ENCODE measurements around the gene MAST4.

Gene MAST4

DNA sequence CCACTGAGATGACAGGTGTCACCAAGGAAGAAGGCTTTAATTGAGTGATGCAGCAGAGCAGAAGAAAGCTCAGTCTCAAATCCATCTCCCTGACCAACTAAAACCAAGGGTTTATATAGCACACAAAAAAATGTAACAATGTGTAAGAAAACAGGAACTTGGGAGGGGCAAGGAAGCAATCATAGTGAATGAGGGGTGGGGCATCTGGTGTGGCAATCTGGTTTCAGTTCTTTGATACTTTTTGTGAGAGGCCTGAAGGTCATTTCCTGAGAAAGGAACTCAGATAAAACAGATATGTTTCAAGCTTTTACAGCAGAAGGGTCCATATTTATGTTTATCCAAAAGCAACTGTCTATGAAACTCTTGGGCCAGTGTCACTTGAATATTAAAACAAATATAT lies 580.7 kb downstream of the MAST4 start:
- Histone ChIP-seq H3K4me1 (ENCODE audit: control insufficient read depth, low read length) (peaks cover 8% of the 10 kb centered on the region; the same call in 1 of the 2 replicates), H3K27me3 (ENCODE audit: control insufficient read depth, low read length) (no peaks in the 10 kb centered on the region), H3F3A (ENCODE audit: control insufficient read depth, insufficient read depth) (0 out of 2 replicates have a peak, but pooled peaks cover 3% of the 10 kb centered on the region), H3K9me2 (replicated peaks; ENCODE audit: control insufficient read depth, low read length) (no peaks in the 10 kb centered on the region), H3K4me3 (ENCODE audit: low read length) (no peak overlapping the region), H3K9me3 (ENCODE audit: control insufficient read depth, insufficient read depth, low read length) (peaks cover 29% of the 10 kb centered on the region), H3K36me3 (ENCODE audit: control insufficient read depth, low read length) (peaks cover 46% of the 10 kb centered on the region), H3K27ac (ENCODE audit: low read depth, low read length) (no peak overlapping the region), H3K4me2 (ENCODE audit: low read length) (no peak overlapping the region), H3K79me2 (ENCODE audit: control insufficient read depth, low read length) (peaks cover 13% of the 10 kb centered on the region), H4K20me1 (ENCODE audit: control insufficient read depth, insufficient read depth, low read depth, low read length) (no peaks in the 10 kb centered on the region)
- no peak for TF ChIP-seq EZH2phosphoT487 (IDR thresholded peaks at IDR 0.05; ENCODE audit: borderline replicate concordance, low read length)
- TF ChIP-seq, protein P1, sequence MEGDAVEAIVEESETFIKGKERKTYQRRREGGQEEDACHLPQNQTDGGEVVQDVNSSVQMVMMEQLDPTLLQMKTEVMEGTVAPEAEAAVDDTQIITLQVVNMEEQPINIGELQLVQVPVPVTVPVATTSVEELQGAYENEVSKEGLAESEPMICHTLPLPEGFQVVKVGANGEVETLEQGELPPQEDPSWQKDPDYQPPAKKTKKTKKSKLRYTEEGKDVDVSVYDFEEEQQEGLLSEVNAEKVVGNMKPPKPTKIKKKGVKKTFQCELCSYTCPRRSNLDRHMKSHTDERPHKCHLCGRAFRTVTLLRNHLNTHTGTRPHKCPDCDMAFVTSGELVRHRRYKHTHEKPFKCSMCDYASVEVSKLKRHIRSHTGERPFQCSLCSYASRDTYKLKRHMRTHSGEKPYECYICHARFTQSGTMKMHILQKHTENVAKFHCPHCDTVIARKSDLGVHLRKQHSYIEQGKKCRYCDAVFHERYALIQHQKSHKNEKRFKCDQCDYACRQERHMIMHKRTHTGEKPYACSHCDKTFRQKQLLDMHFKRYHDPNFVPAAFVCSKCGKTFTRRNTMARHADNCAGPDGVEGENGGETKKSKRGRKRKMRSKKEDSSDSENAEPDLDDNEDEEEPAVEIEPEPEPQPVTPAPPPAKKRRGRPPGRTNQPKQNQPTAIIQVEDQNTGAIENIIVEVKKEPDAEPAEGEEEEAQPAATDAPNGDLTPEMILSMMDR (IDR thresholded peaks at IDR 0.05; ENCODE audit: low read depth, low read length, poor library complexity, severe bottlenecking) = no peak

DNA sequence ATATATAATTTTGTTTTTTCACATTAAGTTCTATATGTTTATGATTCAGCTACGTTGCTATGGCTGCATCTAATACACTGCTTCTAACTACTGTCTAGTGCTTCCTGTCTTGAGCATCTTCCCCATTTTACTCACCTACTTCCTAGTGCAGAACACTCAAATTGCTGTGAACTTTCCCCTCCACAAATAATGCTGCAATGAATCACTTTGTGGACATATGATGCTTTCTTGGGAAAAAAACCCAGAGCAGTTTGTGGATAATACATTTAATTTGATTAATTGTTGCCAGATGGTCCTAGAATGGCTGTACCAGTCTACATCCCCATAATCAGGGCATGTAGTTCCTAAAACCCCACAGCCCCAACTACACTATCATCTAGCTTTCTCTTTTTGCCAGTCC lies 581.9 kb downstream of the MAST4 start:
- Histone ChIP-seq H3K9me2 (replicated peaks; ENCODE audit: control insufficient read depth, low read length) (no peaks in the 10 kb centered on the region), H3K27ac (ENCODE audit: low read depth, low read length) (no peak overlapping the region), H4K20me1 (ENCODE audit: control insufficient read depth, insufficient read depth, low read depth, low read length) (no peaks in the 10 kb centered on the region), H3K27me3 (ENCODE audit: control insufficient read depth, low read length) (no peaks in the 10 kb centered on the region), H3K9me3 (ENCODE audit: control insufficient read depth, insufficient read depth, low read length) (peaks cover 29% of the 10 kb centered on the region), H3K79me2 (ENCODE audit: control insufficient read depth, low read length) (peaks cover 22% of the 10 kb centered on the region), H3F3A (ENCODE audit: control insufficient read depth, insufficient read depth) (0 out of 2 replicates have a peak, but pooled peaks cover 3% of the 10 kb centered on the region), H3K36me3 (ENCODE audit: control insufficient read depth, low read length) (peaks cover 58% of the 10 kb centered on the region), H3K4me2 (ENCODE audit: low read length) (no peak overlapping the region), H3K4me1 (ENCODE audit: control insufficient read depth, low read length) (peaks cover 8% of the 10 kb centered on the region; the same call in 1 of the 2 replicates), H3K4me3 (ENCODE audit: low read length) (no peak overlapping the region)
- TF ChIP-seq EZH2phosphoT487 (IDR thresholded peaks at IDR 0.05; ENCODE audit: borderline replicate concordance, low read length) = no peak

DNA sequence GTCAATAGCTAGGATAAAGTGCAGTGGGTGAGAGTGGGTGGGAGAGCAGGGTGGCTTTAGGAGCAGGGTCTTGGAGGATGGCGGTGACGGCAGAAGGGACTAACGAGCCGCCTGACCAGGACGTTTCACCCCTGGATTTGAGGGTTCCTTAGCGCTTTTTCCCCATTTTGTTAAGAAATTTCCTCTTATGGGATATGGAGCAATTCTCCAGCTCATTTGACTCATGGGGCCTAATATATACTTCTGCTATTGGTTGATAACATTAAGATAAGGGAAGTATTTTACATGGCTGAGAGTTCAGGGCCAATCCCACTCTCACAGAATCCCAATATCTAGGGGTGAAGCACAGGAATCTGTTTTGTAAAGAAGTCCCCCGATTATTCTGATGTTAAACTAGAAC lies 582.8 kb downstream of the MAST4 start:
- H3F3A ChIP-seq (ENCODE audit: control insufficient read depth, insufficient read depth) = 0 out of 2 replicates have a peak, but pooled peaks cover 3% of the 10 kb centered on the region
- H3K9me3 ChIP-seq (ENCODE audit: control insufficient read depth, insufficient read depth, low read length) = peaks cover 29% of the 10 kb centered on the region
- peaks cover 8% of the 10 kb centered on the region; the same call in 1 of the 2 replicates for H3K4me1 ChIP-seq (ENCODE audit: control insufficient read depth, low read length)
- H3K36me3 ChIP-seq (ENCODE audit: control insufficient read depth, low read length) = peaks cover 67% of the 10 kb centered on the region
- no peak overlapping the region for H3K4me3 ChIP-seq (ENCODE audit: low read length)
- no peak overlapping the region for H3K27ac ChIP-seq (ENCODE audit: low read depth, low read length)
- H3K27me3 ChIP-seq (ENCODE audit: control insufficient read depth, low read length) = no peaks in the 10 kb centered on the region
- H4K20me1 ChIP-seq (ENCODE audit: control insufficient read depth, insufficient read depth, low read depth, low read length) = no peaks in the 10 kb centered on the region
- H3K4me2 ChIP-seq (ENCODE audit: low read length) = no peak overlapping the region
- TF ChIP-seq EZH2phosphoT487 (IDR thresholded peaks at IDR 0.05; ENCODE audit: borderline replicate concordance, low read length) = no peak
- TF ChIP-seq, protein P1 (IDR thresholded peaks at IDR 0.05; ENCODE audit: low read depth, low read length, poor library complexity, severe bottlenecking) = no peak
- peaks cover 30% of the 10 kb centered on the region for H3K79me2 ChIP-seq (ENCODE audit: control insufficient read depth, low read length)
- H3K9me2 ChIP-seq (replicated peaks; ENCODE audit: control insufficient read depth, low read length) = no peaks in the 10 kb centered on the region

DNA sequence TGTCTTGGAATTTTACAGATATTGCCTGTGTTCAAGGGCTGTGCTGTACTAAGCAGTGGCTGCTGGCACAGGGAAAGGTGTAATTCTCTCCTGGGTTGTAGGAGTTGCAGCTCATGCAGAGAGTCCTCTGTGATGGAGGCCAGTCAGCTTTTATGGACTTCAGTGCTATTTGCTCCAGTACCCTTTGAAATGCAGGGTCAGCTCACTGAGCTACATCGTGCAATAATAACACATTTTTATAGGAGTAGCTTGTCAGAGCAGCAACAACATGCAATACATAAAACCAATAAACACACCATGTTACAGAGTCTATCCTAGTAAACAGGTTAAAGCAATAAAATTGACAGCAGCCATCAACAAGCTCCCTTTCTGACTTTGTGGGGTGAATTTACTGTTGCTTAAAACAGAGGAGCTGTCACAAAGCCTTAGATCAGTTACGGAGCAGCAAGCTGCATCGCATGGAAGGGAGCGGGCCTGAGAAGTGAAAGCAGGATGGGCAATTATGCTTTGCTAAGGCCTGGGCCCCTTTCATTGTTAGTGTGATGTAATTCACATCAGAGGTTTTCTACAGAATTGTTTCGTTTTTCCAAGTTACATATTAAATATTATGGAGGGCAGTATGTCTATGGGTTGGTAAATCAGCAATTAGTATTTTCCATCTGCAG lies 583.6 kb downstream of the MAST4 start:
- Histone ChIP-seq H3K4me3 (ENCODE audit: low read length) (no peak overlapping the region), H3K27me3 (ENCODE audit: control insufficient read depth, low read length) (no peaks in the 10 kb centered on the region), H3K4me1 (ENCODE audit: control insufficient read depth, low read length) (peaks cover 8% of the 10 kb centered on the region; the same call in 1 of the 2 replicates), H3K36me3 (ENCODE audit: control insufficient read depth, low read length) (peaks cover 74% of the 10 kb centered on the region), H3K9me2 (replicated peaks; ENCODE audit: control insufficient read depth, low read length) (no peaks in the 10 kb centered on the region), H3K79me2 (ENCODE audit: control insufficient read depth, low read length) (peaks cover 37% of the 10 kb centered on the region), H3K27ac (ENCODE audit: low read depth, low read length) (no peak overlapping the region), H3F3A (ENCODE audit: control insufficient read depth, insufficient read depth) (0 out of 2 replicates have a peak, but pooled peaks cover 3% of the 10 kb centered on the region), H4K20me1 (ENCODE audit: control insufficient read depth, insufficient read depth, low read depth, low read length) (no peaks in the 10 kb centered on the region), H3K4me2 (ENCODE audit: low read length) (no peak overlapping the region), H3K9me3 (ENCODE audit: control insufficient read depth, insufficient read depth, low read length) (peaks cover 29% of the 10 kb centered on the region)
- TF ChIP-seq, protein P1 (IDR thresholded peaks at IDR 0.05; ENCODE audit: low read depth, low read length, poor library complexity, severe bottlenecking) = no peak
- TF ChIP-seq EZH2phosphoT487 (IDR thresholded peaks at IDR 0.05; ENCODE audit: borderline replicate concordance, low read length) = no peak

Data from DOHH2 (cell line).